K562 (cell line): ENCODE measurements around the gene ATP6V0A4. TPM values are rescaled to one million over a fixed set of nuclear protein-coding genes. Genes with fewer than 3 reads are reported as not detected.

ENCODE experiments used
- CBX2 ChIP-seq: fragments of 200-600 bp; sonication (generic); IDR thresholded peaks from one replicate; pipeline ENCODE4 v1.6.1; 2012; ENCODE audit warnings: mild to moderate bottlenecking, low read length, inconsistent platforms; ENCODE audit not compliant: insufficient read depth, poor library complexity, severe bottlenecking
- ETS2 ChIP-seq: IDR thresholded peaks from 2 replicates; pipeline ENCODE4 v1.6.1; 2016; ENCODE audit warnings: borderline replicate concordance, missing genetic modification characterization, mild to moderate bottlenecking, moderate library complexity, missing compliant biosample characterization; ENCODE audit not compliant: poor library complexity, severe bottlenecking
- HDAC8 ChIP-seq: fragments of 450-650 bp; IDR thresholded peaks from 2 replicates; pipeline ENCODE4 v1.6.1; 2016; ENCODE audit warnings: mild to moderate bottlenecking, missing genetic modification characterization, moderate library complexity, missing compliant biosample characterization
- SIN3B ChIP-seq: fragments of 450-650 bp; IDR thresholded peaks from 2 replicates; pipeline ENCODE4 v1.6.1; 2017; ENCODE audit warnings: low read depth, mild to moderate bottlenecking, moderate library complexity
- YBX1 ChIP-seq: fragments of 450-650 bp; IDR thresholded peaks from 2 replicates; pipeline ENCODE4 v1.7.1; 2016; ENCODE audit warnings: mild to moderate bottlenecking
- ZNF274 ChIP-seq: IDR thresholded peaks from 2 replicates; pipeline ENCODE4 v1.6.1; 2011; ENCODE audit warnings: low read depth, mild to moderate bottlenecking, low read length, moderate library complexity, borderline replicate concordance
- polyA plus RNA-seq, 8 experiments: library from polyadenylated mRNA; depleted of rRNA in 4 of 8; stranded (reverse) in 5 of 8; unstranded in 3 of 8; fragments of >200 nt; fragmentation: Nextera tagmentation in 2 of 8; fragmentation: Illumina TruSeq in 1 of 8; extraction: Ambion mirVana in 2 of 8; extraction: Trizol in 1 of 8; gene quantifications; 2 replicates each; pipeline versions ENCODE4 v1.2.1 to v1.2.3, GENCODE V29; 2011 to 2014; ENCODE audit warnings: inconsistent platforms in 1 of 8, missing spikeins in 1 of 8
- total RNA-seq, 7 experiments: library from RNA; depleted of rRNA in 6 of 7; stranded (reverse); fragments of >200 nt in 6 of 7; fragmentation: Illumina TruSeq in 2 of 7; extraction: Trizol in 2 of 7; gene quantifications; 2 replicates each; pipeline versions ENCODE4 v1.2.1 to v1.2.3, GENCODE V29; 2011 to 2021; ENCODE audit warnings: low replicate concordance in 1 of 7
- TF ChIP-seq, protein P1 (sequence below): sonication (generic); formaldehyde crosslinking; IDR thresholded peaks from 2 replicates; pipeline ENCODE4 v1.8.0; 2022; ENCODE audit warnings: missing genetic modification reagents, mild to moderate bottlenecking, borderline replicate concordance
- TF ChIP-seq, protein P2 (sequence below): fragments of 450-650 bp; formaldehyde crosslinking; IDR thresholded peaks from 2 replicates; pipeline ENCODE4 v1.4.0; 2020; ENCODE audit warnings: mild to moderate bottlenecking, moderate library complexity
- TF ChIP-seq, protein P3 (sequence below), 3 experiments: IDR thresholded peaks in 2 of 3; conservative IDR thresholded peaks in 1 of 3; 2 replicates each; pipeline ENCODE4 v1.5.1; 2011 to 2012; ENCODE audit warnings: low read length in 3 of 3, mild to moderate bottlenecking in 3 of 3, control low read depth in 2 of 3, improper control_type of control experiment in 1 of 3, inconsistent platforms in 1 of 3, low read depth in 1 of 3, mixed read lengths in 1 of 3, moderate library complexity in 1 of 3; ENCODE audit not compliant: insufficient read depth in 2 of 3
- TF ChIP-seq, protein P4 (sequence below): fragments of 250-450 bp; sonication (Bioruptor Pico); IDR thresholded peaks from 2 replicates; pipeline ENCODE4 v1.4.0; 2020; ENCODE audit warnings: borderline replicate concordance

ATP6V0A4 gene
- total and polyA plus RNA-seq, 9 of the 15 experiments (the other 6 are each of a cell fraction or from before 2014, with no cell fraction given) = 0.03 TPM; not detected in 8

DNA sequence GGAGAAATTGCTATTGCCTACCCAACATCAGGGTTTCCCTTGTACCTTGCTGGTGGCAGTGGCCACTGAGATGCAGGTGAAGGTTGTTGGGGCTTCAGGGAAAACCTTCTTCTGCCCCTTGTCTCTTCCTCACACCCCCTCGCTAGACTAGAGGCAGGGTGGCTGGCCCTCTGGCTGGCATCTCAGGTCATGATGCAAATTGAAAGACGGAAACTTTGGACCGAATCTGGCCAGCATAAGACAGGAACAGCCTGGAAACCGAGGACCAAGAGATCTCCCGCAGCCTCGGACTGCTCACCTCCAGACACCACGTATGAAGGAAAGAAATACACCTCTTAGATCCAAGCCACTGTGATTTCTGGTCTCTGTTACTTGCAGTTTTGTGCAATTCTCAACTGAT is 99.7 kb downstream of the ATP6V0A4 start (continued):
- TF ChIP-seq, protein P1, sequence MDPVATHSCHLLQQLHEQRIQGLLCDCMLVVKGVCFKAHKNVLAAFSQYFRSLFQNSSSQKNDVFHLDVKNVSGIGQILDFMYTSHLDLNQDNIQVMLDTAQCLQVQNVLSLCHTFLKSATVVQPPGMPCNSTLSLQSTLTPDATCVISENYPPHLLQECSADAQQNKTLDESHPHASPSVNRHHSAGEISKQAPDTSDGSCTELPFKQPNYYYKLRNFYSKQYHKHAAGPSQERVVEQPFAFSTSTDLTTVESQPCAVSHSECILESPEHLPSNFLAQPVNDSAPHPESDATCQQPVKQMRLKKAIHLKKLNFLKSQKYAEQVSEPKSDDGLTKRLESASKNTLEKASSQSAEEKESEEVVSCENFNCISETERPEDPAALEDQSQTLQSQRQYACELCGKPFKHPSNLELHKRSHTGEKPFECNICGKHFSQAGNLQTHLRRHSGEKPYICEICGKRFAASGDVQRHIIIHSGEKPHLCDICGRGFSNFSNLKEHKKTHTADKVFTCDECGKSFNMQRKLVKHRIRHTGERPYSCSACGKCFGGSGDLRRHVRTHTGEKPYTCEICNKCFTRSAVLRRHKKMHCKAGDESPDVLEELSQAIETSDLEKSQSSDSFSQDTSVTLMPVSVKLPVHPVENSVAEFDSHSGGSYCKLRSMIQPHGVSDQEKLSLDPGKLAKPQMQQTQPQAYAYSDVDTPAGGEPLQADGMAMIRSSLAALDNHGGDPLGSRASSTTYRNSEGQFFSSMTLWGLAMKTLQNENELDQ (CRISPR knock-in tag) = no peak
- TF ChIP-seq HDAC8 (no peak), SIN3B (no peak), ETS2 (tag) (no peak), YBX1 (no peak), ZNF274 (no peak), CBX2 (no peak)
- TF ChIP-seq, protein P2, sequence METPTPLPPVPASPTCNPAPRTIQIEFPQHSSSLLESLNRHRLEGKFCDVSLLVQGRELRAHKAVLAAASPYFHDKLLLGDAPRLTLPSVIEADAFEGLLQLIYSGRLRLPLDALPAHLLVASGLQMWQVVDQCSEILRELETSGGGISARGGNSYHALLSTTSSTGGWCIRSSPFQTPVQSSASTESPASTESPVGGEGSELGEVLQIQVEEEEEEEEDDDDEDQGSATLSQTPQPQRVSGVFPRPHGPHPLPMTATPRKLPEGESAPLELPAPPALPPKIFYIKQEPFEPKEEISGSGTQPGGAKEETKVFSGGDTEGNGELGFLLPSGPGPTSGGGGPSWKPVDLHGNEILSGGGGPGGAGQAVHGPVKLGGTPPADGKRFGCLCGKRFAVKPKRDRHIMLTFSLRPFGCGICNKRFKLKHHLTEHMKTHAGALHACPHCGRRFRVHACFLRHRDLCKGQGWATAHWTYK (CRISPR knock-in tag) = no peak
- TF ChIP-seq, protein P3, sequence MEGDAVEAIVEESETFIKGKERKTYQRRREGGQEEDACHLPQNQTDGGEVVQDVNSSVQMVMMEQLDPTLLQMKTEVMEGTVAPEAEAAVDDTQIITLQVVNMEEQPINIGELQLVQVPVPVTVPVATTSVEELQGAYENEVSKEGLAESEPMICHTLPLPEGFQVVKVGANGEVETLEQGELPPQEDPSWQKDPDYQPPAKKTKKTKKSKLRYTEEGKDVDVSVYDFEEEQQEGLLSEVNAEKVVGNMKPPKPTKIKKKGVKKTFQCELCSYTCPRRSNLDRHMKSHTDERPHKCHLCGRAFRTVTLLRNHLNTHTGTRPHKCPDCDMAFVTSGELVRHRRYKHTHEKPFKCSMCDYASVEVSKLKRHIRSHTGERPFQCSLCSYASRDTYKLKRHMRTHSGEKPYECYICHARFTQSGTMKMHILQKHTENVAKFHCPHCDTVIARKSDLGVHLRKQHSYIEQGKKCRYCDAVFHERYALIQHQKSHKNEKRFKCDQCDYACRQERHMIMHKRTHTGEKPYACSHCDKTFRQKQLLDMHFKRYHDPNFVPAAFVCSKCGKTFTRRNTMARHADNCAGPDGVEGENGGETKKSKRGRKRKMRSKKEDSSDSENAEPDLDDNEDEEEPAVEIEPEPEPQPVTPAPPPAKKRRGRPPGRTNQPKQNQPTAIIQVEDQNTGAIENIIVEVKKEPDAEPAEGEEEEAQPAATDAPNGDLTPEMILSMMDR (IDR thresholded peaks at IDR 0.05 in 2 of 3, conservative IDR thresholded peaks at IDR 0.05 in 1 of 3; ENCODE audit: insufficient read depth in 2 of 3, low read depth in 1 of 3, low read length in 3 of 3) = no peak
- TF ChIP-seq, protein P4, sequence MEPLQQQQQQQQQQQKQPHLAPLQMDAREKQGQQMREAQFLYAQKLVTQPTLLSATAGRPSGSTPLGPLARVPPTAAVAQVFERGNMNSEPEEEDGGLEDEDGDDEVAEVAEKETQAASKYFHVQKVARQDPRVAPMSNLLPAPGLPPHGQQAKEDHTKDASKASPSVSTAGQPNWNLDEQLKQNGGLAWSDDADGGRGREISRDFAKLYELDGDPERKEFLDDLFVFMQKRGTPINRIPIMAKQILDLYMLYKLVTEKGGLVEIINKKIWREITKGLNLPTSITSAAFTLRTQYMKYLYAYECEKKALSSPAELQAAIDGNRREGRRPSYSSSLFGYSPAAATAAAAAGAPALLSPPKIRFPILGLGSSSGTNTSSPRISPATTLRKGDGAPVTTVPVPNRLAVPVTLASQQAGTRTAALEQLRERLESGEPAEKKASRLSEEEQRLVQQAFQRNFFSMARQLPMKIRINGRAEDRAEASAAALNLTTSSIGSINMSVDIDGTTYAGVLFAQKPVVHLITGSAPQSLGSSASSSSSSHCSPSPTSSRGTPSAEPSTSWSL = no peak
